MM.1S (cell line): Measurements from ENCODE around the gene SLC16A13.

Source experiments
- EZH2 ChIP-seq: fragments of 300-600 bp; sonication (generic); optimal IDR thresholded peaks from 2 replicates; pipeline ENCODE3; 2017; ENCODE audit warnings: low read depth, mild to moderate bottlenecking, antibody characterized with exemption, low read length, mixed read lengths
- EZH2phosphoT487 ChIP-seq: fragments of 300-600 bp; sonication (generic); IDR thresholded peaks from 2 replicates; pipeline ENCODE4 v1.6.1; 2018; ENCODE audit warnings: antibody characterized with exemption, low read length
- TF ChIP-seq, protein P1 (sequence below): fragments of 300-600 bp; sonication (generic); IDR thresholded peaks from 2 replicates; pipeline ENCODE4 v1.5.1; 2016; ENCODE audit warnings: antibody characterized with exemption, low read length, mixed read lengths

DNA sequence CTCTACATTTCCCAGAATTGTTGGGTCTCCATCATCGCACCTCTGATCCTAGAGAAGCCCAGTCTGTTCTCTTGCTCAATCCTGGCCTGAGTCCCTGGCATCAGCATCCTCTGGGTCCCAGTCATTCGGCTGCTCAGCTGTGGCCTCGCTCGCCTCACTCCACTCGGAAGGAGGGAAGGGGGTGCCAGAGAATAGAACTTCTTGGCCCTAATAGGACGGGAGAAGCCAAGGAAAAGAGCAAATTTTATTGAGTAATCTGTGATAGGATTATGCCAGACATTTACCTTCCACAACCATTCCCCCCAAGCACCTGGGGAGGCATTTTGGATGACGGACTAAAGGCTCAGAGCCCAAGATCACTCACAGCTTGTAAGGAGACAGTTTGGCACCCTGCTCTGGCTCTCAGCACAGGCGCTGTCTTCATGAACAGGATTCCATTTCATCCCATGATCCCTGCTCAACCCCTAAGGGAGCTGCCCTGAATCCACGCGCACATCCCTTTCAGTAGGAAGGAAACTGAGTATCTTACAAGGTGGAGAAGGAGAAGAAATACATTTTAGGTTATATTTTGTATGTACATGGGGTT is 44.7 kb downstream of the SLC16A13 start:
- TF ChIP-seq EZH2phosphoT487 (no peak), EZH2 (no peak)
- TF ChIP-seq, protein P1, sequence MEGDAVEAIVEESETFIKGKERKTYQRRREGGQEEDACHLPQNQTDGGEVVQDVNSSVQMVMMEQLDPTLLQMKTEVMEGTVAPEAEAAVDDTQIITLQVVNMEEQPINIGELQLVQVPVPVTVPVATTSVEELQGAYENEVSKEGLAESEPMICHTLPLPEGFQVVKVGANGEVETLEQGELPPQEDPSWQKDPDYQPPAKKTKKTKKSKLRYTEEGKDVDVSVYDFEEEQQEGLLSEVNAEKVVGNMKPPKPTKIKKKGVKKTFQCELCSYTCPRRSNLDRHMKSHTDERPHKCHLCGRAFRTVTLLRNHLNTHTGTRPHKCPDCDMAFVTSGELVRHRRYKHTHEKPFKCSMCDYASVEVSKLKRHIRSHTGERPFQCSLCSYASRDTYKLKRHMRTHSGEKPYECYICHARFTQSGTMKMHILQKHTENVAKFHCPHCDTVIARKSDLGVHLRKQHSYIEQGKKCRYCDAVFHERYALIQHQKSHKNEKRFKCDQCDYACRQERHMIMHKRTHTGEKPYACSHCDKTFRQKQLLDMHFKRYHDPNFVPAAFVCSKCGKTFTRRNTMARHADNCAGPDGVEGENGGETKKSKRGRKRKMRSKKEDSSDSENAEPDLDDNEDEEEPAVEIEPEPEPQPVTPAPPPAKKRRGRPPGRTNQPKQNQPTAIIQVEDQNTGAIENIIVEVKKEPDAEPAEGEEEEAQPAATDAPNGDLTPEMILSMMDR, result no peak
